Glutamatergic neuron (in vitro differentiated cells): Measurements from ENCODE around the gene RNF111. TPM values are rescaled to one million over a fixed set of nuclear protein-coding genes. Genes with fewer than 3 reads are reported as not detected.
"Not testable (repeated sequence)": the region's sequence is repeated elsewhere in the genome, so short reads cannot be mapped to it uniquely, and the experiment has no call there.

ENCODE experiments used
- DNase-seq: peaks from one replicate; pipeline ENCODE4 v3.0.0; 2022
- H3K27ac Mint-ChIP-seq: one replicate; pipeline ENCODE4 v1.8.0; 2020; ENCODE audit warnings: mild to moderate bottlenecking, mixed read lengths, inconsistent platforms; ENCODE audit not compliant: unreplicated experiment
- H3K27me3 Mint-ChIP-seq: one replicate; pipeline ENCODE4 v1.8.0; 2020; ENCODE audit warnings: mild to moderate bottlenecking, moderate library complexity, mixed read lengths, inconsistent platforms; ENCODE audit not compliant: unreplicated experiment
- H3K36me3 Mint-ChIP-seq: one replicate; pipeline ENCODE4 v1.8.0; 2020; ENCODE audit warnings: mild to moderate bottlenecking, mixed read lengths, inconsistent platforms; ENCODE audit not compliant: unreplicated experiment
- H3K4me1 Mint-ChIP-seq: one replicate; pipeline ENCODE4 v1.8.0; 2020; ENCODE audit warnings: mild to moderate bottlenecking, low read depth, mixed read lengths, inconsistent platforms; ENCODE audit not compliant: unreplicated experiment
- H3K4me3 Mint-ChIP-seq: one replicate; pipeline ENCODE4 v1.8.0; 2020; ENCODE audit warnings: mild to moderate bottlenecking, mixed read lengths, inconsistent platforms; ENCODE audit not compliant: unreplicated experiment
- H3K9me3 Mint-ChIP-seq: one replicate; pipeline ENCODE4 v1.8.0; 2020; ENCODE audit warnings: mild to moderate bottlenecking, moderate library complexity, mixed read lengths, inconsistent platforms; ENCODE audit not compliant: unreplicated experiment
- CTCF ChIP-seq: fragments of 200-600 bp; sonication (generic); IDR thresholded peaks from one replicate; pipeline ENCODE4 v1.5.0; 2021; ENCODE audit not compliant: partially characterized antibody, unreplicated experiment
- total RNA-seq: library from RNA; stranded (reverse); fragmentation: NEBNext Ultra II Directional; extraction: Animal tissue kit (Norgen Biotek cat#: 25700); gene quantifications from one replicate; pipeline ENCODE4 v1.2.1, GENCODE V29; 2021; ENCODE audit not compliant: unreplicated experiment

Gene RNF111
- total RNA-seq, 1 donor from 2014 or later = 57.4 TPM

GRCh38 chr15:58999694-59000093 lies 12.2 kb downstream of the RNF111 start:
- Mint-ChIP-seq H3K9me3 (no peaks in the 10 kb centered on the region), H3K4me3 (no peak overlapping the region), H3K27me3 (no peaks in the 10 kb centered on the region), H3K27ac (no peak overlapping the region), H3K4me1 (peaks cover 5% of the 10 kb centered on the region), H3K36me3 (no peaks in the 10 kb centered on the region)
- no peak for DNase-seq
- TF ChIP-seq CTCF = no peak

- not testable (repeated sequence) for H3K4me1 Mint-ChIP-seq, H3K9me3 Mint-ChIP-seq, H3K27ac Mint-ChIP-seq, H3K36me3 Mint-ChIP-seq, H3K27me3 Mint-ChIP-seq, DNase-seq, H3K4me3 Mint-ChIP-seq
Observed at GRCh38 chr15:59000251-59000650, 12.8 kb downstream of the RNF111 start.

GRCh38 chr15:59001946-59002345 lies 14.5 kb downstream of the RNF111 start:
- no peak for TF ChIP-seq CTCF
- Mint-ChIP-seq H3K27ac (no peak overlapping the region), H3K9me3 (no peaks in the 10 kb centered on the region), H3K4me1 (peaks cover 1% of the 10 kb centered on the region), H3K27me3 (no peaks in the 10 kb centered on the region), H3K4me3 (no peak overlapping the region), H3K36me3 (no peaks in the 10 kb centered on the region)
- DNase-seq = no peak

GRCh38 chr15:59002418-59002859 lies 15.0 kb downstream of the RNF111 start:
- H3K36me3 Mint-ChIP-seq = no peaks in the 10 kb centered on the region
- H3K27me3 Mint-ChIP-seq = no peaks in the 10 kb centered on the region
- DNase-seq = no peak
- no peak overlapping the region for H3K4me3 Mint-ChIP-seq
- peaks cover 1% of the 10 kb centered on the region for H3K4me1 Mint-ChIP-seq
- no peak overlapping the region for H3K27ac Mint-ChIP-seq
- TF ChIP-seq CTCF = no peak
- no peaks in the 10 kb centered on the region for H3K9me3 Mint-ChIP-seq

- no peaks in the 10 kb centered on the region for H3K36me3 Mint-ChIP-seq
- no peaks in the 10 kb centered on the region for H3K4me1 Mint-ChIP-seq
- no peak overlapping the region for H3K4me3 Mint-ChIP-seq
- H3K27me3 Mint-ChIP-seq = no peaks in the 10 kb centered on the region
- no peak for DNase-seq
- no peak for TF ChIP-seq CTCF
- H3K27ac Mint-ChIP-seq = no peak overlapping the region
- no peaks in the 10 kb centered on the region for H3K9me3 Mint-ChIP-seq
Observed at GRCh38 chr15:59005579-59005978, 18.1 kb downstream of the RNF111 start.

- no peak overlapping the region for H3K4me3 Mint-ChIP-seq
- H3K4me1 Mint-ChIP-seq = no peaks in the 10 kb centered on the region
- no peak overlapping the region for H3K27ac Mint-ChIP-seq
- no peaks in the 10 kb centered on the region for H3K36me3 Mint-ChIP-seq
- H3K27me3 Mint-ChIP-seq = no peaks in the 10 kb centered on the region
- TF ChIP-seq CTCF = no peak
- H3K9me3 Mint-ChIP-seq = no peaks in the 10 kb centered on the region
- DNase-seq = no peak
Observed at GRCh38 chr15:59008086-59008485, 20.6 kb downstream of the RNF111 start.
